Effector memory CD8-positive, alpha-beta T cell (primary cell): ENCODE measurements around the gene KATNBL1.
"Not testable (repeated sequence)": the region's sequence is repeated elsewhere in the genome, so short reads cannot be mapped to it uniquely, and the experiment has no call there.

ENCODE experiments used
- ATAC-seq: fragments of 150-1000 bp; cut with Tn5 transposase; replicated peaks from 2 replicates; pipeline ENCODE4 v1.10.0; 2021; ENCODE audit warnings: mild to moderate bottlenecking, moderate library complexity
- DNase-seq, 3 experiments: peaks; one replicate each; pipeline ENCODE4 v3.0.0; 2021
- H3K27ac Mint-ChIP-seq, 2 donors: one replicate each; pipeline ENCODE4 v1.8.0; 2022; ENCODE audit warnings: mild to moderate bottlenecking in 2 of 2, mixed read lengths in 2 of 2, moderate library complexity in 2 of 2
- H3K27me3 Mint-ChIP-seq, 2 donors: one replicate each; pipeline ENCODE4 v1.8.0; 2022; ENCODE audit warnings: mixed read lengths in 2 of 2
- H3K36me3 Mint-ChIP-seq: one replicate; pipeline ENCODE4 v1.8.0; 2022; ENCODE audit warnings: mild to moderate bottlenecking, moderate library complexity, mixed read lengths; ENCODE audit not compliant: insufficient read depth
- H3K4me1 Mint-ChIP-seq, 2 donors: one replicate each; pipeline ENCODE4 v1.8.0; 2022; ENCODE audit warnings: low read depth in 2 of 2, mixed read lengths in 2 of 2
- H3K4me3 Mint-ChIP-seq, 2 donors: one replicate each; pipeline ENCODE4 v1.8.0; 2022; ENCODE audit warnings: mild to moderate bottlenecking in 2 of 2, mixed read lengths in 2 of 2, moderate library complexity in 2 of 2
- H3K9me3 Mint-ChIP-seq, 2 donors: one replicate each; pipeline ENCODE4 v1.8.0; 2022; ENCODE audit warnings: mixed read lengths in 2 of 2

KATNBL1 gene

DNA sequence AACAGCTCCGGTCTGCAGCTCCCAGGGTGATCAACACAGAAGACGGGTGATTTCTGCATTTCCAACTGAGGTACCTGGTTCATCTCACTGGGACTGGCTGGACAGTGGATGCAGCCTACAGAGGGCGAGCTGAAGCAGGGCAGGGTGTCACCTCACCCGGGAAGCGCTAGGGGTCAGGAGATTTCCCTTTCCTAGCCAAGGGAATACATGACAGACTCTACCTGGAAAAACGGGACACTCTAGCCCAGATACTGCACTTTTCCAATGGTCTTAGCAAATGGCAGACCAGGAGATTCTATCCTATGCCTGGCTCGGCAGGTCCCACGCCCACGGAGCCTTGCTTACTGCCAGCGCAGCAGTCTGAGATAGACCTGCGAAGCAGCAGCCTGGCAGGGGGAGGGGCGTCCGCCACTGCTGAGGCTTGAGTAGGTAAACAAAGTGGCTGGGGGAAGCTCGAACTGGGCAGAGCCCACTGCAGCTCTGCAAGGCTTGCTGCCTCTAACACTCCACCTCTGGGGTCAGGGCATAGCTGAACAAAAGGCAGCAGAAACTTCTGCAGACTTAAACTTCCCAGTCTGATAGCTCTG is 43.8 kb downstream of the KATNBL1 start:
- ATAC-seq, H3K27me3 Mint-ChIP-seq, DNase-seq, H3K4me3 Mint-ChIP-seq, H3K36me3 Mint-ChIP-seq, H3K27ac Mint-ChIP-seq, H3K9me3 Mint-ChIP-seq: not testable (repeated sequence)
- peaks cover 20 to 45% of the 10 kb centered on the region in 2 donors for H3K4me1 Mint-ChIP-seq

DNA sequence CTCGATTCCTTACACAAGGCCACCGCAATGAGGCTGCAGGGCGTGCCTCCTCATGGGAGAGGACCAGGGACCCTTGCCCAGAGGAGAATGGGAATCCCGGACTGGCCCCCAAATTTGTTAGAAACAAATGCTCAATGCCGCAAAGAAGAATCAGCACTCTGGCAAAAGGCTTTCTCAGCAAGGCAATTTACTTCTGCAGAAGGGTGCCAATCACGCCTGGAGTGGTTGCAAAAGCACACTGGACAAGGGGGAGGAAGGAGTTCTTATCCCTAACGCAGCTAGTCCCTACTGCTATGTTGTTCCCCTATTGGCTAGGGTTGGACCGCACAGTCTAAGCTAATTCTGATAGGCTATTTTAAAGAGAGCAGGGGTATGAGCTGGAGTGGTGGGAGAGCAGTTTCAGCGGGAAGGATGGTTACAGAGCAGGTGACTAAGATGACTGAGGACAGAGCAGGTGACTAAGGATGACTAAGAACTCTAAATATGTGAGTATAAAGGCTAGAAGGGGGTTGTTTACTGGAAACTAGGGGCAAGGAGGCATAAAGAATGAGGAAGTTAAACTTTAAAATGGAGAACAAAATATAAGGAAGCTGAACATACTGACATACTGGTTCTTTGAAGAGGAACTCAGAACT is 48.5 kb downstream of the KATNBL1 start:
- Mint-ChIP-seq H3K4me1 (peaks cover 3 to 7% of the 10 kb centered on the region in 2 donors), H3K27me3 (no peaks in the 10 kb centered on the region), H3K36me3 (peaks cover 3% of the 10 kb centered on the region), H3K4me3 (no peak overlapping the region), H3K9me3 (peaks cover 3 to 9% of the 10 kb centered on the region in 2 donors), H3K27ac (no peak overlapping the region)
- no peak for ATAC-seq
- no peak for DNase-seq

DNA sequence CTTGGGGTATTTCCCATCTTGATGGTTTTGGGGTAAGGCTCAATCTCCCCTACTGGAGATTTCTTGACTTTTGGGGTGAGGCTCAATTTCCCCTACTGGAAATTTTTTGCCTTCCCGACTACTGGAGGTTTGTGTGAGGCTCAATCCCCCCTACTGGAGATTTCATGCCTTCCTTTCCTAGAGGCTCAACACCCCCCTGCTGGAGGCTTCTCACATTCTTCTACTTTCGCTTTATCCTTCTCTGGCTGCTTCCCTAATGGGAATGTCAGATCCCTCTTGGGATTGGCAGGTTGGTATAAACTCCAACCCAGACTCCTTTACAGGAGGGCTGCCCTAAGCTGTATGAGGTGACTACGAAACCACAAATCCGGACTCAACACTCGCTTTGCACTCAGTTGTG is 49.2 kb downstream of the KATNBL1 start:
- peaks cover 6 to 16% of the 10 kb centered on the region in 2 donors for H3K9me3 Mint-ChIP-seq

DNA sequence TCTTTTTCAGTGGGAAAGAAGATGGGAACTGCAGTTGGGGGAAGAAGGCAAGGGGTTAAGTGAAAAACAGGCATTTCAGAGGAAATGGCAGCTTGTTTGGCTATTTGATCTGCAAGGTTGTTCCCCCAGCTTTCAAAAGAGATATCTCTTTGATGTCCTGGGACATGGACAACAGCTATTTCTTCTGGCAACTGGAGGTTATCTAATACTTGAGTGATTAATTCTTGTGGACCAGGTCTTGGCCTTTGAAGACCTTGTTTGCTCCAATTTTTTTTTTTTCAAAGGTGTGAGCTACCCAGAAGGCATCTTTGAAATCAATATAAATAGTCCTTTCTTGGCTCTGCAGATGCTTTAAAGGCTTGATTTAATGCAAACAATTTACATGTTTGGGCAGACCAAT is 51.5 kb downstream of the KATNBL1 start:
- H3K4me1 Mint-ChIP-seq: no peaks in the 10 kb centered on the region
- H3K27me3 Mint-ChIP-seq: no peaks in the 10 kb centered on the region
- peaks cover 8 to 25% of the 10 kb centered on the region in 2 donors for H3K9me3 Mint-ChIP-seq
- no peak overlapping the region for H3K27ac Mint-ChIP-seq
- ATAC-seq: no peak
- H3K4me3 Mint-ChIP-seq: no peak overlapping the region
- no peak for DNase-seq
- peaks cover under 1% of the 10 kb centered on the region for H3K36me3 Mint-ChIP-seq

More for the DNA sequence above, 49.2 kb downstream of the KATNBL1 start:
- Mint-ChIP-seq H3K4me3 (no peak overlapping the region), H3K27me3 (no peaks in the 10 kb centered on the region), H3K27ac (no peak overlapping the region), H3K4me1 (peaks cover 2 to 6% of the 10 kb centered on the region in 2 donors), H3K36me3 (peaks cover 3% of the 10 kb centered on the region)
- ATAC-seq (no peak), DNase-seq (no peak)

DNA sequence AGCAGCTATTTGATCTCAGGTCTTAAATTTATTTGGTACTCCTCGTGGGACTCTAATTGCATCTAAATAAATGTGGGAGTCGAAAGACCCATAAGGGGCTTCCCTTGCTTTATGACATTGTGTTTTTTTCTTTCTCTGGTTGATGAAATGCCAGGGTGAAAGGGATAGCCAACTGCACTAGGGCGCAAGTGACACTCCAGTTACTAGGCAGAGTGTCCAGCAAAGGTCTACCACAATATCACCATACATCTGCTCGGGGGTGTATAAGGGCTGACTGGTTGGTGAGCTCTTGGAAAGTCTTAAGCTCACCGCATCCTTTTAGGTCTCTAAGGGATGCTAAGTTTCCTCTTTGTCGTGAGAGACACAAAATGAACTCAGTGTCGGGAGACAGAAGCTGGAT is 54.0 kb downstream of the KATNBL1 start:
- ATAC-seq (no peak), DNase-seq (no peak)
- H3K27ac Mint-ChIP-seq: no peak overlapping the region
- H3K4me1 Mint-ChIP-seq: no peaks in the 10 kb centered on the region
- peaks cover 19% of the 10 kb centered on the region for H3K36me3 Mint-ChIP-seq
- H3K9me3 Mint-ChIP-seq: peaks cover 8 to 16% of the 10 kb centered on the region in 2 donors
- H3K27me3 Mint-ChIP-seq: no peaks in the 10 kb centered on the region
- H3K4me3 Mint-ChIP-seq: no peak overlapping the region

DNA sequence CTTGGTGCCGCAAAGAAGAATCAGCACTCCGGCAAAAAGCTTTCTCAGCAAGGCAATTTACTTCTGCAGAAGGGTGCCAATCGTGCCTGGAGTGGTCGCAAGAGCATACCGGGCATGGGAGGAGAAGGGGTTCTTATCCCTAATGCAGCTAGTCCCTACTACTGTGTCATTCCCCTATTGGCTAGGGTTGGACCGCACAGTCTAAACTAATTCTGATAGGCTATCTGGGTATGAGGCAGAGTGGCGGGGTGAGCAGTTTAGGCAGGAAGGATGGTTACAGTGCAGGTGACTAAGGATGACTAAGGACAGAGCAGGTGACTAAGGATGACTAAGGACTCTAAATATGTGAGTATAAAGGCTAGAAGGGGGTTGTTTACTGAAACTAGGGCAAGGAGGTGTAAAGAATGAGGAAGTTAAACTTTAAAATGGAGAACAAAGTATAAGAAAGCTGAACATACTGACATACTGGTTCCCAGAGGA is 55.1 kb downstream of the KATNBL1 start:
- H3K4me1 Mint-ChIP-seq: no peaks in the 10 kb centered on the region
- no peak overlapping the region for H3K4me3 Mint-ChIP-seq
- DNase-seq (no peak), ATAC-seq (no peak)
- no peaks in the 10 kb centered on the region for H3K27me3 Mint-ChIP-seq
- H3K27ac Mint-ChIP-seq: no peak overlapping the region
- H3K9me3 Mint-ChIP-seq: peaks cover 6 to 16% of the 10 kb centered on the region in 2 donors
- peaks cover 29% of the 10 kb centered on the region for H3K36me3 Mint-ChIP-seq

DNA sequence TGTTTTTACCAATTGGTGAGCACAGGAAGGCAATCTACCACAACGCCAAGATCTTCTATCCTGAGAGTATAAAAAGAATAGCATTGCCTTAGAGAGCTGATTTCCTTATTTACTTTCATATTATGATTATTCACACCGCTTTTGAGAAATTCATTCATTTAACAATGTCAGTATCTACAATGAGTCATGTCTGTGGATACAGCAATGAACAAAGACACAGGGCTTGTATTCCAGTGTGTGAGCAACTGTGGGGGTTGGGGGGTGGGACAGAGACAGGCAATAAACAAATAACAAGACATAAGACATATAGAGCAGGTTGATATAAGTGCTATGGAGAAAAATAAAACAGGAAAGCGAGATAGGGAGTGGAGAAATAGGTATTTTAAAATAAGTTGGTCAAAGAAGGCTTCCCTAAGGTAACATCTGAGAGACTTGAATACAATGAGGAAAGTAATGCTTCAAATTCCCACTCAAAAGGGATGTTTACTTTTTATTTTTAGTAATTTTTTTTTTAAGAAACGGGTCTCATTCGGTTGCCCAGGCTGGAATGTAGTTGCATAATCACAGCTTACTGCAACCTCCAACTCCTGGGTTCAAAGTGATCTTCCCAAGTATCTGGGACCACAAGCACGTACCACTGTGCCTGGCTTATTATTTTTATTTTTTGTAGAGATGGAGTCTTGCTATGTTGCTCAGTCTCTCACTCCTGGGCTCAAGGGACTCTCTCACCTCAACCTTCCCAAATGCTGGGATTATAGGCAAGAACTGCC is 62.3 kb downstream of the KATNBL1 start:
- no peak for ATAC-seq
- Mint-ChIP-seq H3K36me3 (peaks cover 77% of the 10 kb centered on the region), H3K27ac (peak overlapping the region in 1 of 2 donors; percentile 59), H3K4me1 (no peaks in the 10 kb centered on the region), H3K27me3 (no peaks in the 10 kb centered on the region), H3K9me3 (no peaks in the 10 kb centered on the region), H3K4me3 (no peak overlapping the region)
- DNase-seq: no peak

DNA sequence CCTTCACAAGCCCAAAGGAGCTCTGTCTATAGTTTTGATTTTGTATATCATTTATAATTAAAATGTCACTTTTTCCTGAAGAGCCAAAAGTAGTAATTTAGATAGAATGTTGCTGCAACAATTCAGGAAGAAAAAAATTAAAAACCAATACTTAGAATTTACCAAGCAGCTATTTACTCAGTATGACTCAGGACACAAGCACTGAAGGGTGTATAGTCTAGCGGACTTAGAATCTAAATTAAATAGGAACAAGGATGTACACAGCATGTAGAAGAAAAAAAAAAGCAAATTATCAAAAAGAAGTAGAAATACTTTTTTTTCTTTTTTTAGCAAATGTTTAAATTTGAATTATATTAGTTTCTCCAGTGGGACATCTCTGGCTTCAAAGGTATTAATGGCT is 76.4 kb downstream of the KATNBL1 start:
- Mint-ChIP-seq H3K4me3 (no peak overlapping the region), H3K36me3 (peaks cover 4% of the 10 kb centered on the region), H3K4me1 (no peaks in the 10 kb centered on the region), H3K27ac (no peak overlapping the region), H3K27me3 (no peaks in the 10 kb centered on the region), H3K9me3 (no peaks in the 10 kb centered on the region)
- ATAC-seq (no peak), DNase-seq (no peak)

DNA sequence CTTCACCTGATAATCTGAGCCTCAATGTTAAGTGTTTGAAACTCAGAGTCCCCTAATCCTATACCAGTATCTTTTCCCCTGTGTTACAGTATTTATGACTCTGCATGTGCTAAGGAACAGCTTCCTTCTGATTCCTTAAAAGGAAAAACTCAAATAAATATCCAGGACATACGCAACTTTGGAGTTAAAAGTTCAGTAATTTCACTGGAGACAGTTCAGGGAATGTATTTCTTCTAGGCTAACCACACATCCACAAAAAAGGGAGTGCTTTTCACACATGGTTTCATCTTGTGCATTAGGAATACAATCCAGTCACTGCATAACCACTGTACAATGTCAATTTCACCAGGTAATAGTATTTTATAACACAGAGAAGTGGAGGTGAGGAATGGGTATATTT is 77.0 kb downstream of the KATNBL1 start:
- Mint-ChIP-seq H3K4me3 (no peak overlapping the region), H3K27ac (no peak overlapping the region), H3K4me1 (no peaks in the 10 kb centered on the region), H3K27me3 (no peaks in the 10 kb centered on the region), H3K36me3 (no peaks in the 10 kb centered on the region), H3K9me3 (no peaks in the 10 kb centered on the region)
- DNase-seq (no peak), ATAC-seq (no peak)

DNA sequence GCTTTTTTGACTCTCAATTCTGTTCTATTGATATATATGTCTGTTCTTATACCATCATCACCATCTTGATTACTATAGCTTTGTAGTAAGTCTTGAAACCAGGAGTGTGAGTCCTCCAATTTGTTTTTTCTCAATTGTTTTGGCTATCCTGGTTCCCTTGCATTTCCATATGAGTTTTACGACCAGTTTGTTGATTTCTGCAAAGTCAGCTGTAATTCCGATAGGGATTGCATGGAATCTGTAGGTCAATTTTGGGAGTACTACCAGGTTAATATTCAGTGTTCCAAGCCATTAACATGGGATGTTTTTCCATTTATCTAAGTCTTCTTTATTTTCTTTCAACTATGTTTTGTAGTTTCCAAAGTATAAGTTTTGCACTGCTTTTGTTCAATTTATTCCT is 81.0 kb downstream of the KATNBL1 start:
- Mint-ChIP-seq H3K9me3 (no peaks in the 10 kb centered on the region), H3K27ac (no peak overlapping the region), H3K27me3 (no peaks in the 10 kb centered on the region), H3K4me1 (no peaks in the 10 kb centered on the region), H3K36me3 (no peaks in the 10 kb centered on the region), H3K4me3 (no peak overlapping the region)
- ATAC-seq: no peak
- no peak for DNase-seq

DNA sequence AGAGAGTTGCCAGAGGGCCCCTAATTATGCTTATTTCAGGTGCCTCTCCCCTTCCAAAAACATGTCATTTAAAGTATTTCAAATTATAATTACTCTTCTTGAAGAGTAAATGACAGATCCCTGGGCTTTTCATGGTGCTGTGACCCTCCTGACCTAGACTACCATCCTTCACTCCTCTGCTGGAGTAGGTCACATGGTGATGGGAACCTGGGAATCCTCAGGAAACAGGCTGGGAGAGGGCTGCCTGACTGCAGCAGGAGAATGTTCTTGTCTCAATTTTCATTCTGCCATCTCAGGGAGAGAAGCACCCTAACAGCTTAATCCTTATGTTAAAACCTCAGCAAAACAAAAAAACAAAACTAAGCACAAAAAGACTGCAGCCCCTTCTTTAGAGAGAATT is 83.4 kb downstream of the KATNBL1 start:
- H3K36me3 Mint-ChIP-seq: no peaks in the 10 kb centered on the region
- ATAC-seq (no peak), DNase-seq (no peak)
- no peaks in the 10 kb centered on the region for H3K4me1 Mint-ChIP-seq
- no peak overlapping the region for H3K4me3 Mint-ChIP-seq
- peaks cover 5 to 11% of the 10 kb centered on the region in 2 donors for H3K27me3 Mint-ChIP-seq
- H3K27ac Mint-ChIP-seq: no peak overlapping the region
- H3K9me3 Mint-ChIP-seq: no peaks in the 10 kb centered on the region

DNA sequence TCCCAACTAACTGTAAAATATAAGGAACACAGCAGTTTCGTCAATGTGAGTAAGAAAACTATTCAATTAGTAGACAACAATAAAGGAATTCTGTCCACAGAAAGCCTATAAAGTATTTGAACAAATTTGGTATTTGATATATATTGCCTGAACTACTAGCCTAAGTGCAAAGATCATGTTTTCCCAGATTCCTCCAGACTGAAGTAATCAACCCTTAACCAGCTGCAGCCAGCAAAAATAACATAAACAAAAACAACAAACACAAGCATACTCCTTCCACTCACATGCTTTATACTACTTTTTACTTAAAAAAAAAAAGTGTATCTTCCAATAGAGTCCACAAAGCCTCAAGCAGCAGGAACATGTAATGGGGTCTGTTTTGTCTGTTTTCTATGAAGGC is 84.0 kb downstream of the KATNBL1 start:
- ATAC-seq (no peak), DNase-seq (no peak)
- no peaks in the 10 kb centered on the region for H3K9me3 Mint-ChIP-seq
- H3K4me3 Mint-ChIP-seq: no peak overlapping the region
- H3K4me1 Mint-ChIP-seq: no peaks in the 10 kb centered on the region
- no peak overlapping the region for H3K27ac Mint-ChIP-seq
- peaks cover 5 to 13% of the 10 kb centered on the region in 2 donors for H3K27me3 Mint-ChIP-seq
- no peaks in the 10 kb centered on the region for H3K36me3 Mint-ChIP-seq

DNA sequence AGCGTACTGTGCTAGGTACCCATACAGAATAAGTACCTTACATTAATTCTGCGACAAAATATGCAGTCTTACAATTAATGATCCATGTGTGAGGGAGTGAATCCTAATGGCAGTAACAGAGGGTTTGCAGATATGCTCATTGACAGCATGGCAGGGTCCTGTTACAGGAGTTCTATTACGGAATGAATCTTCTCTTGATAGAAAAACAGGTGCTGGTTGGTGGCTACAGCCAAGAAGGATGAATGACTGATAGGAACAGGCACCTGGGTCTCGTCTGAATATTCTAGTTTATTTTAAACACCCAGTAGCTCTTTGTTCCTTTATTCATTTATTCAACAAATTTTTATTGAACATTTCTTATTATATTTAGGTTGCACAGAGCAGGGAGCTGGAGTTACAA is 85.2 kb downstream of the KATNBL1 start:
- H3K4me1 Mint-ChIP-seq: no peaks in the 10 kb centered on the region
- no peaks in the 10 kb centered on the region for H3K36me3 Mint-ChIP-seq
- DNase-seq (no peak), ATAC-seq (no peak)
- H3K9me3 Mint-ChIP-seq: no peaks in the 10 kb centered on the region
- H3K27me3 Mint-ChIP-seq: peaks cover 11 to 25% of the 10 kb centered on the region in 2 donors
- H3K27ac Mint-ChIP-seq: no peak overlapping the region
- H3K4me3 Mint-ChIP-seq: no peak overlapping the region

DNA sequence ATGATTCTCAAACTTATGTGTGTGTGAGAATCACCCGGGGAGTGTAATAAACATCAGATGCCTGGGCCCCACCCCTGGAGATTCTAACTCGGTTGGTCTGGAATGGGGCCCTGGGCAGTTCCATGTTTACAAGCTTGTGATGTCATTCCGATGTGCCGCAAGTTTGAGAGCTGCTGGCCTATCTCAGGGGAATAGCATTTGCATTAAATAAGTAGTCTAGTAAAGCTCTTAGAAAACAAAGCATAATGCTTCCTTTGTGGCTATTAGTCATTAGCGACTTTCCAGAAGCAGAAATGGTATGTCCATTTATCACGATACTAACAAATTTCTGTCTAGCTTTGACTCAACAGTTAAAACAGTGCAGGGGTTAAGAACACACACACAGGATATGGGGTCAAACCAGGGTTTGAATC is 87.1 kb downstream of the KATNBL1 start:
- H3K9me3 Mint-ChIP-seq: no peaks in the 10 kb centered on the region
- no peak overlapping the region for H3K4me3 Mint-ChIP-seq
- H3K36me3 Mint-ChIP-seq: no peaks in the 10 kb centered on the region
- H3K27ac Mint-ChIP-seq: no peak overlapping the region
- no peak for DNase-seq
- H3K27me3 Mint-ChIP-seq: peaks cover 14 to 28% of the 10 kb centered on the region in 2 donors
- no peak for ATAC-seq
- no peaks in the 10 kb centered on the region for H3K4me1 Mint-ChIP-seq
